PC-9 (cell line): ENCODE data around the gene SPIRE2.

Experiments
- CTCF ChIP-seq: fragments of 200-600 bp; sonication (generic); conservative IDR thresholded peaks from 2 replicates; pipeline ENCODE4 v1.6.1; 2017; ENCODE audit warnings: mixed run types, antibody characterized with exemption, mild to moderate bottlenecking, moderate library complexity
- EZH2 ChIP-seq: fragments of 200-600 bp; sonication (generic); IDR thresholded peaks from 2 replicates; pipeline ENCODE4 v1.8.0; 2017; ENCODE audit warnings: antibody characterized with exemption, low read depth

GRCh38 chr16:89811321-89811720 lies 17.0 kb upstream of the SPIRE2 start:
- TF ChIP-seq CTCF (no peak), EZH2 (no peak)
